Transverse colon (tissue), 4 donors: ENCODE data around the gene NHS. TPM values are rescaled to one million over a fixed set of nuclear protein-coding genes. Genes with fewer than 3 reads are reported as not detected.

Source experiments
- DNase-seq: peaks from one replicate; pipeline ENCODE4 v3.0.0-alpha.2; 2019
- H3K27ac ChIP-seq, 4 donors: fragments of 200-600 bp; sonication (generic); 2 replicates each; pipeline ENCODE4 v1.5.1; 2016 to 2018; ENCODE audit warnings: inconsistent platforms in 4 of 4
- H3K27me3 ChIP-seq: fragments of 200-600 bp; sonication (generic); 2 replicates; pipeline ENCODE4 v1.5.1; 2017; ENCODE audit warnings: inconsistent platforms
- H3K36me3 ChIP-seq, 4 donors: fragments of 200-600 bp; sonication (generic); 2 replicates each; pipeline ENCODE4 v1.5.1; 2017 to 2019; ENCODE audit warnings: inconsistent platforms in 4 of 4
- H3K4me1 ChIP-seq, 4 donors: fragments of 200-600 bp; sonication (generic); 2 replicates each; pipeline ENCODE4 v1.5.1; 2017 to 2020; ENCODE audit warnings: inconsistent platforms in 4 of 4
- H3K4me3 ChIP-seq, 4 donors: fragments of 200-600 bp; sonication (generic); 1 replicate in 1 of 4; 2 replicates in 3 of 4; pipeline versions ENCODE4 v1.5.1 to v1.6.1; 2017 to 2019; ENCODE audit warnings: inconsistent platforms in 4 of 4
- H3K9me3 ChIP-seq, 2 donors: fragments of 200-600 bp; sonication (generic); 2 replicates each; pipeline ENCODE4 v1.5.1; 2017 to 2019; ENCODE audit warnings: inconsistent platforms in 2 of 2
- CTCF ChIP-seq, 5 experiments: fragments of 200-600 bp in 3 of 5; fragments of 450-650 bp in 2 of 5; sonication (generic) in 3 of 5; IDR thresholded peaks; 1 replicate in 2 of 5; 2 replicates in 3 of 5; pipeline ENCODE4 v1.5.1; 2016 to 2017; ENCODE audit warnings: antibody characterized with exemption in 5 of 5, inconsistent platforms in 3 of 5, mild to moderate bottlenecking in 2 of 5, moderate library complexity in 1 of 5
- EP300 ChIP-seq: sonication (generic); formaldehyde crosslinking; IDR thresholded peaks from one replicate; pipeline ENCODE4 v1.6.1; 2017; ENCODE audit warnings: antibody characterized with exemption, low read depth
- POLR2A ChIP-seq: fragments of 450-650 bp; IDR thresholded peaks from one replicate; pipeline ENCODE4 v1.6.1; 2016; ENCODE audit warnings: antibody characterized with exemption, mild to moderate bottlenecking, moderate library complexity
- POLR2AphosphoS5 ChIP-seq, 3 donors: sonication (generic); formaldehyde crosslinking; IDR thresholded peaks; one replicate each; pipeline ENCODE4 v1.6.1; 2016; ENCODE audit warnings: antibody characterized with exemption in 3 of 3
- WGBS, 2 donors: methylation state at CpG; one replicate each; pipeline ENCODE4 v1.1.5; 2018; ENCODE audit warnings: low coverage in 1 of 2; 5-methylcytosine and 5-hydroxymethylcytosine counted together
- in situ Hi-C, 4 donors: fragments of 200-750 bp; cut with MboI; loops; one replicate each; pipeline versions ENCODE4 v1.15.0 to v1.15.1; 2017; ENCODE audit warnings: low sequenced_read_pairs in 3 of 4, low pct_ligation_motif_present in 1 of 4, low pct_unique_long_range_greater_than_20kb in 1 of 4
- intact Hi-C: fragments of 100-400 bp; cut with DNase I; formaldehyde crosslinking; loops from one replicate; pipeline ENCODE4 v1.15.1; 2023; ENCODE audit warnings: low total_unique reads
- total RNA-seq, 4 donors: library from RNA; depleted of rRNA; stranded (reverse); fragments of >200 nt; gene quantifications; one replicate each; pipeline ENCODE4 v1.1.0, GENCODE V29; 2016

NHS gene
- total RNA-seq, 4 donors from 2014 or later: 1.2 to 10.7 (median 5.0) TPM

GRCh38 chrX:17627026-17627425 lies 252.0 kb downstream of the NHS start:
- H3K9me3 ChIP-seq: no peaks in the 10 kb centered on the region
- H3K27me3 ChIP-seq: no peaks in the 10 kb centered on the region
- no peak for DNase-seq
- H3K36me3 ChIP-seq: no peaks in the 10 kb centered on the region
- no peak overlapping the region for H3K27ac ChIP-seq
- TF ChIP-seq EP300 (no peak), CTCF (IDR thresholded peaks at IDR 0.05) (no peak), POLR2AphosphoS5 (IDR thresholded peaks at IDR 0.05) (no peak), POLR2A (no peak)
- no peak overlapping the region for H3K4me3 ChIP-seq
- intact Hi-C loops: no loop called here
- WGBS, 2 donors: 68% methylated on average over 1 of the region's 1 CpG; no CpG with 5 or more reads in 1 of the 2 donors
- in situ Hi-C loops: no loop called here
- H3K4me1 ChIP-seq: no peaks in the 10 kb centered on the region

DNA sequence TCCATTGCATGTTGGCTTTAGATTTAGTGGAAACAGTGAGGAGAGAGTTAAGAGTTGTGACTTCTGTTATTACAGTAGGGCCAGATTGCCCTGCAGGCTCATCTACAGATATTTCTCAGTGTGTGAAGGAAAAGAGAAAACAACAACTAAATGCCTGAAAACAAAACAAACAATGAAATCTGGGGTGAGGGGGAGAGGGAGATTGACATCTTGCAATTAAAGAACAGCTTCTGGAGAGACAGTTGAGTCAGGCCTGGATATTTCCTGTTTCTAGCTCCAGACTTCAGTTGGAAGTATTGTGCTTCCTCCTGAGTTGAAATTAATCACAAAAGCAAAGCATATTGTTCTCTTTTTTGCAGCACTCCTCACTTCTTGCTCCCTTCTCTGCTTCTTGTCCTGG lies 254.0 kb downstream of the NHS start:
- in situ Hi-C loops (no loop called here), intact Hi-C loops (no loop called here)
- TF ChIP-seq EP300: no peak
- no peak for TF ChIP-seq POLR2A
- TF ChIP-seq CTCF (IDR thresholded peaks at IDR 0.05): no peak
- TF ChIP-seq POLR2AphosphoS5 (IDR thresholded peaks at IDR 0.05): no peak

DNA sequence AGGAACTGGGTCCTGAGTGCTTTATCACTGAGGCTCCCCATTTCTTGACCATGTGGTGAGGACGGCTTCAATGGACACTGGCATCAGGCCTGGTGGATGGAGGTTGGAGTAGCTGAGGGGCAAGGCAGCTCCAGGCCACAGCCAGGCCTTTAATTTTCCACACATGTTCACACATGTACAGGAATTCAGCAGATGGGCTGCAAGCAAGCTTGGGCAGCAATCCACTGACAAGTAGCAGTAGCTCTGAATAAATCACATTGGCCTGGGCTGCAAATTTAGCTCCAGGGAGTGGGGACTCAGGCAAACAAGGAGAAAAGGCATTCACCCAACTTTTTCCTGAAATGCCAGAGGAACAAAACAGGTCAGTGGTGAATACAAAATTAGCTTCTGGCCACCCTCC lies 254.5 kb downstream of the NHS start:
- no peak for DNase-seq
- no peaks in the 10 kb centered on the region for H3K36me3 ChIP-seq
- in situ Hi-C loops: no loop called here
- 87% methylated on average over 1 of the region's 1 CpG; no CpG with 5 or more reads in 1 of the 2 donors for WGBS, 2 donors
- no peak overlapping the region for H3K27ac ChIP-seq
- no peak overlapping the region for H3K4me3 ChIP-seq
- intact Hi-C loops: no loop called here
- no peak for TF ChIP-seq EP300
- no peak for TF ChIP-seq CTCF (IDR thresholded peaks at IDR 0.05)
- TF ChIP-seq POLR2AphosphoS5 (IDR thresholded peaks at IDR 0.05): no peak
- no peak for TF ChIP-seq POLR2A
- H3K4me1 ChIP-seq: peaks cover 0 to 5% (median 0%) of the 10 kb centered on the region in 4 donors
- no peaks in the 10 kb centered on the region for H3K9me3 ChIP-seq
- H3K27me3 ChIP-seq: no peaks in the 10 kb centered on the region

More for the DNA sequence above, 254.0 kb downstream of the NHS start:
- H3K4me1 ChIP-seq: peaks cover 0 to 5% (median 0%) of the 10 kb centered on the region in 4 donors
- H3K36me3 ChIP-seq: no peaks in the 10 kb centered on the region
- H3K4me3 ChIP-seq: no peak overlapping the region
- DNase-seq: no peak
- H3K27me3 ChIP-seq: no peaks in the 10 kb centered on the region
- no peaks in the 10 kb centered on the region for H3K9me3 ChIP-seq
- no peak overlapping the region for H3K27ac ChIP-seq

GRCh38 chrX:17631647-17632046 lies 256.6 kb downstream of the NHS start:
- TF ChIP-seq CTCF (IDR thresholded peaks at IDR 0.05) (no peak), POLR2AphosphoS5 (IDR thresholded peaks at IDR 0.05) (no peak)
- Histone ChIP-seq H3K27me3 (no peaks in the 10 kb centered on the region), H3K4me1 (peaks cover 0 to 5% (median 0%) of the 10 kb centered on the region in 4 donors), H3K36me3 (no peaks in the 10 kb centered on the region), H3K27ac (no peak overlapping the region), H3K9me3 (no peaks in the 10 kb centered on the region), H3K4me3 (no peak overlapping the region)
- intact Hi-C loops: no loop called here
- in situ Hi-C loops: no loop called here
- DNase-seq: no peak
- WGBS, 2 donors: 60 to 92% methylated on average over 1 to 3 of the region's 3 CpGs
